Fibroblast of pulmonary artery (primary cell): ENCODE results near the gene GRHPR.
A peak's percentile ranks its signal among the peaks of the same experiment; 100 is the strongest.
"Not testable (repeated sequence)": the region's sequence is repeated elsewhere in the genome, so short reads cannot be mapped to it uniquely, and the experiment has no call there.

Experiments used
- DNase-seq: peaks from one replicate; pipeline ENCODE4 v3.0.0-alpha.2; 2010; ENCODE audit warnings: low read depth
- H3K4me3 ChIP-seq: replicated peaks from 2 replicates; pipeline ENCODE4 v1.5.1; 2011; ENCODE audit warnings: low read depth, mild to moderate bottlenecking, control low read depth, low read length, moderate library complexity
- TF ChIP-seq, protein P1 (sequence below): IDR thresholded peaks from 2 replicates; pipeline ENCODE4 v1.5.1; 2011; ENCODE audit warnings: mild to moderate bottlenecking, control low read depth, low read length, inconsistent platforms; ENCODE audit errors: missing control alignments

The GRHPR gene

GRCh38 chr9:37466037-37466709, 43.7 kb downstream of the GRHPR start:
- TF ChIP-seq, protein P1, sequence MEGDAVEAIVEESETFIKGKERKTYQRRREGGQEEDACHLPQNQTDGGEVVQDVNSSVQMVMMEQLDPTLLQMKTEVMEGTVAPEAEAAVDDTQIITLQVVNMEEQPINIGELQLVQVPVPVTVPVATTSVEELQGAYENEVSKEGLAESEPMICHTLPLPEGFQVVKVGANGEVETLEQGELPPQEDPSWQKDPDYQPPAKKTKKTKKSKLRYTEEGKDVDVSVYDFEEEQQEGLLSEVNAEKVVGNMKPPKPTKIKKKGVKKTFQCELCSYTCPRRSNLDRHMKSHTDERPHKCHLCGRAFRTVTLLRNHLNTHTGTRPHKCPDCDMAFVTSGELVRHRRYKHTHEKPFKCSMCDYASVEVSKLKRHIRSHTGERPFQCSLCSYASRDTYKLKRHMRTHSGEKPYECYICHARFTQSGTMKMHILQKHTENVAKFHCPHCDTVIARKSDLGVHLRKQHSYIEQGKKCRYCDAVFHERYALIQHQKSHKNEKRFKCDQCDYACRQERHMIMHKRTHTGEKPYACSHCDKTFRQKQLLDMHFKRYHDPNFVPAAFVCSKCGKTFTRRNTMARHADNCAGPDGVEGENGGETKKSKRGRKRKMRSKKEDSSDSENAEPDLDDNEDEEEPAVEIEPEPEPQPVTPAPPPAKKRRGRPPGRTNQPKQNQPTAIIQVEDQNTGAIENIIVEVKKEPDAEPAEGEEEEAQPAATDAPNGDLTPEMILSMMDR, result no peak
- peak; percentile 82 for DNase-seq
- H3K4me3 ChIP-seq, result peak overlapping the region; percentile 92

GRCh38 chr9:37467530-37467929, 45.0 kb downstream of the GRHPR start:
- H3K4me3 ChIP-seq, DNase-seq: not testable (repeated sequence)

DNA sequence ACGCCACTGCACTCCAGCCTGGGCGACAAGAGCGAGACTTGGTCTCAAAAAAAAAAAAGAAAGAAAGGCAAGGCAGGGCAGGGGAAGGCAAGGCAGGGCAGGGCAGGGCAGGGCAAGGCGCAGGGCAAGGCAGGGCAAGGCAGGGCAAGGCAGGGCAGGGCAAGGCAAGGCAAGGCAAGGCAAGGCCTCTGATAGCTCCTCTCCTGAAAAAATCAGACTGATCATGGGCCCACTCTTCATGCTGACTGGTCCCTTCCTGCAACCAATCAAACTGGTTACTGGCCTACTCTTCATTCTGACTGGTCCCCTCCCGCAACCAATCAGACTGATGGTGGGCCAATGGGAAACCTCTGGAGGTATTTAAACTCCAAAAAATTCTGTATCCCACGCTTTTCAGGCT, 46.1 kb downstream of the GRHPR start:
- no peak overlapping the region for H3K4me3 ChIP-seq
- no peak for DNase-seq
- TF ChIP-seq, protein P1, result no peak

- peak overlapping the region; percentile 40 for H3K4me3 ChIP-seq
- DNase-seq, result peak; percentile 93
- TF ChIP-seq, protein P1, result no peak
These were observed 49.6 kb downstream of the GRHPR start for GRCh38 chr9:37471942-37472684.

GRCh38 chr9:37473982-37474381, 51.5 kb downstream of the GRHPR start:
- not testable (repeated sequence) for DNase-seq, H3K4me3 ChIP-seq

DNA sequence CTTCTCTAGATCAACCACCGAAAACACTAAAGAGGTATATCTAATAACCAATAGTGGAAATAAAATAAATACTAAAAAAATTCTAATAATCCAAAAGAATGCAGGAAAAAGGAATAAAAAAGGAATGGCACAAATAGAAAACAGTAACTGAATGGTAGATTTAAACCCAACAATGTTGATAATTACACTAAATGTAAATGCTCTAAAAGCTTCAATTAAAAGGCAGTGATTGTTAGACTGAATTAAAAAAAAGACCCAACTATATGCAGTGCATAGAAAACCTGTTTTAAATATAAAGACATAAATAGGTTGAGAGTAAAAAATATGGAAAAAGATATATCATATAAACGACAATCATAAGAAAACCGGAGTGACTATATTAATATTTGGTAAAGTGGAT, 51.9 kb downstream of the GRHPR start:
- DNase-seq, result no peak
- no peak overlapping the region for H3K4me3 ChIP-seq
- TF ChIP-seq, protein P1, result no peak

DNA sequence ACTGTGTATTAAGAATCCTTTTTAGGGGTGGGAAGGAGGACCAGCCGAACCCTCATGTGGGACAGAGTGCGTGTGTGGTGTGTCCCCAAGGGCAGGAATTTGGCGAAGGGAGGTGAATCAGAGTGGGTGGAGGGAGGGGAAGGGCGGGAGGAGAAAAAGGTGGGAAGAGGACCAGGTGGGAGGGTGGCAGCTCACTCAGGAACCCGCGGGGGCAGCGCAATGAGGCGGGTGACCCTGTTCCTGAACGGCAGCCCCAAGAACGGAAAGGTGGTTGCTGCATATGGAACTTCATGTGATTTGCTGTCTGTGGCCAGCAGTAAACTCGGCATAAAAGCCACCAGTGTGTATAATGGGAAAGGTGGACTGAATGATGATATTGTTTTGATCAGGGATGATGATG, 54.4 kb downstream of the GRHPR start:
- H3K4me3 ChIP-seq, result no peak overlapping the region
- TF ChIP-seq, protein P1, result no peak
- no peak for DNase-seq

- DNase-seq, H3K4me3 ChIP-seq: not testable (repeated sequence)
These were observed 54.9 kb downstream of the GRHPR start for GRCh38 chr9:37477443-37477842.

GRCh38 chr9:37477987-37478619, 55.6 kb downstream of the GRHPR start:
- H3K4me3 ChIP-seq, DNase-seq: not testable (repeated sequence)
